B cell (primary cell): Measurements from ENCODE around the gene CLN5. TPM values are rescaled to one million over a fixed set of nuclear protein-coding genes. Genes with fewer than 3 reads are reported as not detected.
A peak's percentile ranks its signal among the peaks of the same experiment; 100 is the strongest.

Source experiments
- ATAC-seq: fragments of 200-7000 bp; cut with Tn5 transposase; one replicate; pipeline ENCODE4 v1.10.0; 2021; ENCODE audit warnings: low read depth, mild to moderate bottlenecking, moderate number of reproducible peaks, moderate library complexity
- CTCF ChIA-PET: fragments of 350-600 bp; sonication (Branson Sonifier 250); formaldehyde crosslinking; loops from one replicate; lab custom pipeline; 2021; ENCODE audit warnings: antibody characterized with exemption, inconsistent platforms; lab: Charles Lee
- POLR2A ChIA-PET: fragments of 350-600 bp; sonication (Branson Sonifier 250); formaldehyde crosslinking; loops from one replicate; lab custom pipeline; 2021; ENCODE audit warnings: antibody characterized with exemption; lab: Charles Lee
- DNase-seq: peaks from one replicate; pipeline ENCODE4 v3.0.0; 2013
- H2AFZ ChIP-seq: 2 replicates; pipeline ENCODE4 v1.6.1; 2012; ENCODE audit warnings: mild to moderate bottlenecking, low read depth, low read length; ENCODE audit not compliant: insufficient read depth, poor library complexity, severe bottlenecking
- H3K27ac ChIP-seq, 2 donors: 1 replicate in 1 of 2; 2 replicates in 1 of 2; pipeline ENCODE4 v1.5.1; 2012 to 2013; ENCODE audit warnings: low read length in 2 of 2, mild to moderate bottlenecking in 2 of 2, moderate library complexity in 1 of 2
- H3K27me3 ChIP-seq, 4 experiments: fragments of 200-600 bp in 1 of 4; sonication (generic) in 1 of 4; replicated peaks in 1 of 4; 1 replicate in 2 of 4; 2 replicates in 2 of 4; pipeline versions ENCODE4 v1.6.1 to v1.7.0; 2013 to 2016; ENCODE audit warnings: low read length in 3 of 4, mild to moderate bottlenecking in 2 of 4, mixed read lengths in 1 of 4, moderate library complexity in 1 of 4; ENCODE audit not compliant: insufficient read depth in 4 of 4, control insufficient read depth in 3 of 4; ENCODE audit errors: control extremely low read depth in 1 of 4
- H3K36me3 ChIP-seq, 2 experiments: replicated peaks in 1 of 2; 1 replicate in 1 of 2; 2 replicates in 1 of 2; pipeline versions ENCODE4 v1.6.1 to v1.7.1; 2013; ENCODE audit warnings: low read length in 1 of 2; ENCODE audit not compliant: insufficient read depth in 2 of 2, control insufficient read depth in 1 of 2; ENCODE audit errors: control extremely low read depth in 1 of 2, extremely low read depth in 1 of 2
- H3K4me1 ChIP-seq, 2 donors: fragments of 200-600 bp in 1 of 2; sonication (generic) in 1 of 2; 1 replicate in 1 of 2; 2 replicates in 1 of 2; pipeline versions ENCODE4 v1.5.1 to v1.6.1; 2013 to 2017; ENCODE audit warnings: low read length in 2 of 2; ENCODE audit not compliant: control insufficient read depth in 2 of 2, insufficient read depth in 2 of 2
- H3K4me2 ChIP-seq: replicated peaks from 2 replicates; pipeline ENCODE3; 2012; ENCODE audit warnings: mild to moderate bottlenecking, low read depth, low read length; ENCODE audit not compliant: poor library complexity, severe bottlenecking
- H3K4me3 ChIP-seq, 5 experiments: fragments of 200-600 bp in 1 of 5; sonication (generic) in 1 of 5; 1 replicate in 3 of 5; 2 replicates in 2 of 5; pipeline versions ENCODE4 v1.5.1 to v1.7.0; 2011 to 2016; ENCODE audit warnings: low read length in 4 of 5, mild to moderate bottlenecking in 4 of 5, low read depth in 2 of 5, control low read depth in 1 of 5, moderate library complexity in 1 of 5; ENCODE audit not compliant: insufficient read depth in 1 of 5; ENCODE audit errors: control extremely low read depth in 1 of 5, extremely low read depth in 1 of 5
- H3K79me2 ChIP-seq: fragments of 200-600 bp; sonication (generic); one replicate; pipeline ENCODE4 v1.6.0; 2016; ENCODE audit warnings: low read length; ENCODE audit not compliant: control insufficient read depth, insufficient read depth
- H3K9ac ChIP-seq: fragments of 200-600 bp; sonication (generic); 2 replicates; pipeline ENCODE4 v1.6.1; 2017; ENCODE audit warnings: mild to moderate bottlenecking, low read length, moderate library complexity
- H3K9me3 ChIP-seq, 3 donors: one replicate each; pipeline versions ENCODE4 v1.6.1 to v1.7.1; 2013; ENCODE audit warnings: low read length in 2 of 3; ENCODE audit not compliant: control insufficient read depth in 2 of 3, insufficient read depth in 1 of 3; ENCODE audit errors: control extremely low read depth in 1 of 3
- H4K20me1 ChIP-seq: 2 replicates; pipeline ENCODE4 v1.6.0; 2012; ENCODE audit warnings: mild to moderate bottlenecking, low read length; ENCODE audit not compliant: insufficient read depth, control insufficient read depth, poor library complexity, severe bottlenecking
- H3K27ac Mint-ChIP-seq: one replicate; pipeline ENCODE4 v1.8.0; 2021; ENCODE audit warnings: mixed read lengths
- H3K27me3 Mint-ChIP-seq: one replicate; pipeline ENCODE4 v1.8.0; 2021; ENCODE audit warnings: mixed read lengths
- H3K4me1 Mint-ChIP-seq: one replicate; pipeline ENCODE4 v1.8.0; 2021; ENCODE audit warnings: mixed read lengths
- H3K4me3 Mint-ChIP-seq: one replicate; pipeline ENCODE4 v1.8.0; 2021; ENCODE audit warnings: mixed read lengths
- H3K9me3 Mint-ChIP-seq: one replicate; pipeline ENCODE4 v1.8.0; 2022; ENCODE audit warnings: mixed read lengths; ENCODE audit not compliant: insufficient read depth
- CTCF ChIP-seq: fragments of 200-600 bp; IDR thresholded peaks from one replicate; pipeline ENCODE4 v1.8.0; 2022; ENCODE audit warnings: antibody characterized with exemption, mild to moderate bottlenecking
- EZH2 ChIP-seq: IDR thresholded peaks from 2 replicates; pipeline ENCODE4 v1.6.1; 2012; ENCODE audit warnings: borderline replicate concordance, low read depth, mild to moderate bottlenecking, moderate library complexity, low read length; ENCODE audit not compliant: insufficient read depth, poor library complexity, severe bottlenecking
- WGBS: methylation state at CpG from one replicate; pipeline ENCODE4 v1.1.5; 2013; ENCODE audit warnings: missing lambda C conversion rate; ENCODE audit not compliant: insufficient coverage; 5-methylcytosine and 5-hydroxymethylcytosine counted together
- intact Hi-C: fragments of 100-400 bp; cut with micrococcal nuclease; formaldehyde crosslinking; loops from one replicate; pipeline ENCODE4 v1.10.0; 2022
- polyA plus RNA-seq: library from polyadenylated mRNA; depleted of rRNA; stranded (reverse); fragments of >200 nt; gene quantifications from 2 replicates; pipeline ENCODE4 v1.2.3, GENCODE V29; 2012
- total RNA-seq, 2 donors: library from RNA; stranded (reverse); fragments of 120-200 nt in 1 of 2; gene quantifications; 1 replicate in 1 of 2; 2 replicates in 1 of 2; pipeline versions ENCODE4 v1.2.3 to v1.2.4, GENCODE V29; 2013 to 2022

Gene CLN5
- total and polyA plus RNA-seq, 2 donors (not counting 1 experiment from before 2014, with no cell fraction given) = 11.9 to 36.9 TPM

GRCh38 chr13:77016251-77016812, 24.5 kb downstream of the CLN5 start:
- intact Hi-C loops = loop anchor here (5.0 kb wide), 1 partner anchor 46 kb away; no protein-coding TSS in a partner anchor
- Mint-ChIP-seq H3K4me1 (peaks cover 35% of the 10 kb centered on the region), H3K27ac (no peak overlapping the region), H3K27me3 (no peaks in the 10 kb centered on the region), H3K4me3 (no peak overlapping the region), H3K9me3 (no peaks in the 10 kb centered on the region)
- Histone ChIP-seq H2AFZ (no peak overlapping the region), H3K4me1 (peaks cover 3 to 13% of the 10 kb centered on the region in 2 donors), H3K27ac (peak overlapping the region in 1 of 2 donors; percentile 8), H3K36me3 (peaks cover 2 to 65% of the 10 kb centered on the region in 2 experiments), H4K20me1 (peaks cover 58% of the 10 kb centered on the region), H3K79me2 (peaks cover 91% of the 10 kb centered on the region), H3K4me3 (no peak overlapping the region), H3K4me2 (no peak overlapping the region), H3K9me3 (no peaks in the 10 kb centered on the region), H3K27me3 (no peaks in the 10 kb centered on the region), H3K9ac (no peak overlapping the region)
- ChIA-PET CTCF (interaction anchor here (0.6 to 1.4 kb wide), 6 partner anchors 9 to 211 kb away, joined by 3 to 4 read pairs (median 3); no protein-coding TSS in a partner anchor), POLR2A (no interaction called here)
- no peak for ATAC-seq
- WGBS = 100% methylated on average over 1 of the region's 3 CpGs
- DNase-seq = no peak
- no peak for TF ChIP-seq EZH2
- TF ChIP-seq CTCF = no peak
